ENCODE measurements around the gene BCDIN3D. TPM values are rescaled to one million over a fixed set of nuclear protein-coding genes. Genes with fewer than 3 reads are reported as not detected.

BCDIN3D gene
- total RNA-seq, 1 experiment from 2014 or later = 1.6 TPM

- TF ChIP-seq AR (CRISPR knock-in tag; IDR thresholded peaks at IDR 0.05) = no peak
- TF ChIP-seq ZNF317 (CRISPR knock-in tag; IDR thresholded peaks at IDR 0.05; ENCODE audit: borderline replicate concordance, low read depth) = no peak
- no peak for TF ChIP-seq ZNF396 (CRISPR knock-in tag; IDR thresholded peaks at IDR 0.05; ENCODE audit: borderline replicate concordance)
- no peak for TF ChIP-seq FOXP4 (CRISPR knock-in tag; IDR thresholded peaks at IDR 0.05)
- TF ChIP-seq ELF4 (CRISPR knock-in tag; IDR thresholded peaks at IDR 0.05; ENCODE audit: low read depth) = no peak
- TF ChIP-seq E2F1 (CRISPR knock-in tag; IDR thresholded peaks at IDR 0.05) = no peak
- no peak for TF ChIP-seq CBFB (CRISPR knock-in tag; IDR thresholded peaks at IDR 0.05; ENCODE audit: low read depth)
- no peak for TF ChIP-seq NFATC4 (CRISPR knock-in tag; IDR thresholded peaks at IDR 0.05)
- TF ChIP-seq IRF2 (CRISPR knock-in tag; IDR thresholded peaks at IDR 0.05; ENCODE audit: borderline replicate concordance, low read depth) = no peak
- TF ChIP-seq CTCF (IDR thresholded peaks at IDR 0.05) = no peak
These were observed 47.2 kb downstream of the BCDIN3D start (continued) for GRCh38 chr12:49795654-49796105.

- ATAC-seq (no peak), DNase-seq (ENCODE audit: low spot score) (no peak)
- Mint-ChIP-seq H3K36me3 (peaks cover 3% of the 10 kb centered on the region), H3K27ac (no peak overlapping the region), H3K4me3 (no peak overlapping the region), H3K4me1 (peaks cover 11% of the 10 kb centered on the region), H3K9me3 (no peaks in the 10 kb centered on the region), H3K27me3 (ENCODE audit: low read depth) (no peaks in the 10 kb centered on the region)
- POLR2A ChIA-PET = interaction anchor here (1.9 kb wide), 1 partner anchor 14 kb away, joined by 5 read pairs; no protein-coding TSS in a partner anchor
- CTCF ChIA-PET = interaction anchor here (0.6 to 1.0 kb wide), 3 partner anchors 44 to 296 kb away, joined by 3 to 4 read pairs (median 3); no protein-coding TSS in a partner anchor
- TF ChIP-seq AR (CRISPR knock-in tag; IDR thresholded peaks at IDR 0.05) (no peak), ZBTB43 (CRISPR knock-in tag; IDR thresholded peaks at IDR 0.05) (no peak), E2F1 (CRISPR knock-in tag; IDR thresholded peaks at IDR 0.05) (no peak), ATF1 (CRISPR knock-in tag; IDR thresholded peaks at IDR 0.05) (no peak), JAZF1 (CRISPR knock-in tag; IDR thresholded peaks at IDR 0.05) (no peak), NFATC4 (CRISPR knock-in tag; IDR thresholded peaks at IDR 0.05) (no peak), PRDM15 (CRISPR knock-in tag; IDR thresholded peaks at IDR 0.05) (no peak), JUN (CRISPR knock-in tag; IDR thresholded peaks at IDR 0.05) (no peak), FOXP1 (CRISPR knock-in tag; IDR thresholded peaks at IDR 0.05; ENCODE audit: borderline replicate concordance) (no peak)
These were observed 47.9 kb downstream of the BCDIN3D start for GRCh38 chr12:49794811-49795653.

Data from WTC11 (cell line).